ENCODE results near the gene TFAP2E.
"Not testable (repeated sequence)": the region's sequence is repeated elsewhere in the genome, so short reads cannot be mapped to it uniquely, and the experiment has no call there.

TFAP2E gene

GRCh38 chr1:35575416-35575958 lies 2.4 kb downstream of the TFAP2E start:
- Mint-ChIP-seq H3K27me3 (peaks cover 13% of the 10 kb centered on the region), H3K36me3 (ENCODE audit: low read depth) (peaks cover 1% of the 10 kb centered on the region), H3K27ac (no peak overlapping the region), H3K4me1 (ENCODE audit: low read depth) (peaks cover 26% of the 10 kb centered on the region), H3K4me3 (peak overlapping the region; percentile 2), H3K9me3 (no peaks in the 10 kb centered on the region)

GRCh38 chr1:35576061-35576765 lies 3.1 kb downstream of the TFAP2E start:
- Mint-ChIP-seq H3K27me3 (peaks cover 13% of the 10 kb centered on the region), H3K4me3 (peak overlapping the region; percentile 71), H3K36me3 (ENCODE audit: low read depth) (no peaks in the 10 kb centered on the region), H3K9me3 (no peaks in the 10 kb centered on the region), H3K27ac (peak overlapping the region; percentile 80), H3K4me1 (ENCODE audit: low read depth) (peaks cover 26% of the 10 kb centered on the region)

GRCh38 chr1:35576766-35577070 lies 3.6 kb downstream of the TFAP2E start:
- H3K4me1 Mint-ChIP-seq (ENCODE audit: low read depth): peaks cover 26% of the 10 kb centered on the region
- peaks cover 13% of the 10 kb centered on the region for H3K27me3 Mint-ChIP-seq
- peak overlapping the region; percentile 82 for H3K4me3 Mint-ChIP-seq
- not testable (repeated sequence) for H3K36me3 Mint-ChIP-seq (ENCODE audit: low read depth); H3K9me3 Mint-ChIP-seq
- H3K27ac Mint-ChIP-seq: peak overlapping the region; percentile 80

GRCh38 chr1:35577071-35577998 lies 4.2 kb downstream of the TFAP2E start:
- peaks cover 26% of the 10 kb centered on the region for H3K4me1 Mint-ChIP-seq (ENCODE audit: low read depth)
- no peaks in the 10 kb centered on the region for H3K36me3 Mint-ChIP-seq (ENCODE audit: low read depth)
- H3K9me3 Mint-ChIP-seq: no peaks in the 10 kb centered on the region
- H3K4me3 Mint-ChIP-seq: peak overlapping the region; percentile 82
- H3K27ac Mint-ChIP-seq: peak overlapping the region; percentile 88
- peaks cover 10% of the 10 kb centered on the region for H3K27me3 Mint-ChIP-seq

- Mint-ChIP-seq H3K36me3 (ENCODE audit: low read depth) (no peaks in the 10 kb centered on the region), H3K27ac (no peak overlapping the region), H3K9me3 (no peaks in the 10 kb centered on the region), H3K4me3 (no peak overlapping the region), H3K4me1 (ENCODE audit: low read depth) (peaks cover 21% of the 10 kb centered on the region), H3K27me3 (no peaks in the 10 kb centered on the region)
These were observed 7.9 kb downstream of the TFAP2E start for GRCh38 chr1:35580949-35581388.

- H3K4me3 Mint-ChIP-seq; H3K27ac Mint-ChIP-seq; H3K36me3 Mint-ChIP-seq (ENCODE audit: low read depth); H3K9me3 Mint-ChIP-seq; H3K27me3 Mint-ChIP-seq: not testable (repeated sequence)
- peaks cover 14% of the 10 kb centered on the region for H3K4me1 Mint-ChIP-seq (ENCODE audit: low read depth)
These were observed 8.5 kb downstream of the TFAP2E start for GRCh38 chr1:35581621-35582020.

- Mint-ChIP-seq H3K27ac (no peak overlapping the region), H3K27me3 (no peaks in the 10 kb centered on the region), H3K9me3 (no peaks in the 10 kb centered on the region), H3K4me1 (ENCODE audit: low read depth) (no peaks in the 10 kb centered on the region), H3K4me3 (no peak overlapping the region), H3K36me3 (ENCODE audit: low read depth) (no peaks in the 10 kb centered on the region)
These were observed 12.2 kb downstream of the TFAP2E start for GRCh38 chr1:35585281-35585680.

- not testable (repeated sequence) for H3K4me1 Mint-ChIP-seq (ENCODE audit: low read depth); H3K27ac Mint-ChIP-seq; H3K27me3 Mint-ChIP-seq; H3K9me3 Mint-ChIP-seq; H3K36me3 Mint-ChIP-seq (ENCODE audit: low read depth); H3K4me3 Mint-ChIP-seq
These were observed 12.7 kb downstream of the TFAP2E start for GRCh38 chr1:35585805-35586204.

- Mint-ChIP-seq H3K4me3 (no peak overlapping the region), H3K36me3 (ENCODE audit: low read depth) (no peaks in the 10 kb centered on the region), H3K27me3 (no peaks in the 10 kb centered on the region), H3K27ac (no peak overlapping the region), H3K9me3 (no peaks in the 10 kb centered on the region), H3K4me1 (ENCODE audit: low read depth) (no peaks in the 10 kb centered on the region)
These were observed 13.7 kb downstream of the TFAP2E start for GRCh38 chr1:35586808-35587207.

- peaks cover 1% of the 10 kb centered on the region for H3K4me1 Mint-ChIP-seq (ENCODE audit: low read depth)
- H3K27ac Mint-ChIP-seq: no peak overlapping the region
- no peaks in the 10 kb centered on the region for H3K27me3 Mint-ChIP-seq
These were observed 14.6 kb downstream of the TFAP2E start for GRCh38 chr1:35587736-35588135.

GRCh38 chr1:35588197-35588910 lies 15.2 kb downstream of the TFAP2E start:
- Mint-ChIP-seq H3K27ac (no peak overlapping the region), H3K4me3 (no peak overlapping the region), H3K4me1 (ENCODE audit: low read depth) (peaks cover 7% of the 10 kb centered on the region), H3K9me3 (no peaks in the 10 kb centered on the region), H3K36me3 (ENCODE audit: low read depth) (no peaks in the 10 kb centered on the region), H3K27me3 (no peaks in the 10 kb centered on the region)

More at GRCh38 chr1:35587736-35588135, 14.6 kb downstream of the TFAP2E start:
- H3K9me3 Mint-ChIP-seq: no peaks in the 10 kb centered on the region
- H3K4me3 Mint-ChIP-seq: no peak overlapping the region
- H3K36me3 Mint-ChIP-seq (ENCODE audit: low read depth): no peaks in the 10 kb centered on the region

GRCh38 chr1:35589516-35590427 lies 16.7 kb downstream of the TFAP2E start:
- H3K27ac Mint-ChIP-seq: no peak overlapping the region

GRCh38 chr1:35590476-35591040 lies 17.4 kb downstream of the TFAP2E start:
- Mint-ChIP-seq H3K27ac (no peak overlapping the region), H3K4me3 (no peak overlapping the region), H3K9me3 (no peaks in the 10 kb centered on the region), H3K4me1 (ENCODE audit: low read depth) (peaks cover 14% of the 10 kb centered on the region), H3K27me3 (no peaks in the 10 kb centered on the region), H3K36me3 (ENCODE audit: low read depth) (peaks cover under 1% of the 10 kb centered on the region)

More at GRCh38 chr1:35589516-35590427, 16.7 kb downstream of the TFAP2E start:
- H3K4me3 Mint-ChIP-seq: no peak overlapping the region
- H3K4me1 Mint-ChIP-seq (ENCODE audit: low read depth): peaks cover 14% of the 10 kb centered on the region
- H3K27me3 Mint-ChIP-seq: no peaks in the 10 kb centered on the region
- H3K36me3 Mint-ChIP-seq (ENCODE audit: low read depth): no peaks in the 10 kb centered on the region
- no peaks in the 10 kb centered on the region for H3K9me3 Mint-ChIP-seq

- no peaks in the 10 kb centered on the region for H3K9me3 Mint-ChIP-seq
- H3K4me1 Mint-ChIP-seq (ENCODE audit: low read depth): peaks cover 14% of the 10 kb centered on the region
- H3K4me3 Mint-ChIP-seq: no peak overlapping the region
- H3K27ac Mint-ChIP-seq: no peak overlapping the region
- H3K36me3 Mint-ChIP-seq (ENCODE audit: low read depth): peaks cover 7% of the 10 kb centered on the region
- H3K27me3 Mint-ChIP-seq: no peaks in the 10 kb centered on the region
These were observed 18.1 kb downstream of the TFAP2E start for GRCh38 chr1:35591211-35591610.
